Activated CD8-positive, alpha-beta memory T cell treated with anti-CD3 and anti-CD28 coated beads for 36 hours (primary cell): ENCODE data around the gene HPDL. TPM values are rescaled to one million over a fixed set of nuclear protein-coding genes. Genes with fewer than 3 reads are reported as not detected.

Experiments
- CTCF ChIA-PET: fragments of 350-600 bp; sonication (Branson Sonifier 250); formaldehyde crosslinking; loops from one replicate; lab custom pipeline; 2021; ENCODE audit warnings: antibody characterized with exemption; lab: Charles Lee
- POLR2A ChIA-PET: fragments of 350-600 bp; sonication (Branson Sonifier 250); formaldehyde crosslinking; loops from one replicate; lab custom pipeline; 2021; ENCODE audit warnings: antibody characterized with exemption; lab: Charles Lee
- total RNA-seq, 2 experiments: library from RNA; stranded (reverse); gene quantifications; one replicate each; pipeline ENCODE4 v1.2.3, GENCODE V29; 2021

The HPDL gene
- total RNA-seq, 2 experiments from 2014 or later: 52.1 to 55.2 TPM

DNA sequence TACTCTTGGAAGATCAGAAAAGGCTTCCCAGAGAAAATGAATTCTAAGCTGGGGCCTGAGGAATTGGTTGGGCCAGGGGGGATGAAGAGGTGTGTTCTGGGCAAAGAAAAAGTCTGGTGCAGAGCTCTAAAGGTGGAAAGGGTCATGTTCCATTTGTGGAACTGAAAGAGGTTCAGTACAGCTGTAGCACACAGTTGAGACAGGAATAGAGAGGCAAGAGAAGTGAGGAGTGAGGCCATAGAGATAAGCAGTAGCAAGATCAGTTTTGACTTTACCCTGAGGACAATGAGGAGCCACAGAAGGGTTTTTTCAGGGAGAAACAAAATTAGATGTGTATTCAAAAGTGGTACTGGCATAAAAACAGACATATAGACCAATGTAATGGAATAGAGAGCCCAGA, 43.9 kb downstream of the HPDL start:
- POLR2A ChIA-PET: no interaction called here
- CTCF ChIA-PET: no interaction called here

GRCh38 chr1:45373573-45373972, 46.9 kb downstream of the HPDL start:
- ChIA-PET POLR2A (no interaction called here), CTCF (no interaction called here)

GRCh38 chr1:45375104-45376090, 48.7 kb downstream of the HPDL start:
- ChIA-PET CTCF (interaction anchor here (1.1 kb wide), 1 partner anchor 15 kb away, joined by 4 read pairs; no protein-coding TSS in a partner anchor), POLR2A (no interaction called here)

GRCh38 chr1:45378184-45378583, 51.5 kb downstream of the HPDL start:
- ChIA-PET CTCF (interaction anchor here (1.3 kb wide), 1 partner anchor 19 kb away, joined by 4 read pairs; no protein-coding TSS in a partner anchor), POLR2A (interaction anchor here (0.6 kb wide), 1 partner anchor 153 kb away, joined by 5 read pairs; no protein-coding TSS in a partner anchor)

Other genes with a start within 250 kb of the HPDL start
- gene ZSWIM5, start 120.3 kb upstream of the HPDL start, total RNA-seq: 1 to 10 TPM in 1 of 2 experiments, under 1 TPM in 1; 0.80 to 1.1 TPM
- 10 to 100 TPM; 51.3 to 52.0 TPM for gene TOE1, start 13.3 kb downstream of the HPDL start, total RNA-seq
- gene MUTYH, start 13.5 kb downstream of the HPDL start, total RNA-seq: 10 to 100 TPM; 62.9 to 64.5 TPM
- gene TESK2, start 164.3 kb downstream of the HPDL start, total RNA-seq: 1 to 10 TPM; 2.5 to 2.9 TPM
- gene CCDC163, start 173.2 kb downstream of the HPDL start, total RNA-seq: 1 to 10 TPM; 5.2 to 5.3 TPM
- gene MMACHC, start 173.4 kb downstream of the HPDL start, total RNA-seq: 1 to 10 TPM; 8.1 to 8.9 TPM
- gene PRDX1, start 195.0 kb downstream of the HPDL start, total RNA-seq: 100 to 1,000 TPM; 778 to 788 TPM
- gene AKR1A1, start 223.9 kb downstream of the HPDL start, total RNA-seq: 100 to 1,000 TPM; 188 to 203 TPM